HG02623 (cell line): ENCODE measurements around the gene ADAMTSL1.
A peak's percentile ranks its signal among the peaks of the same experiment; 100 is the strongest.
"Not testable (repeated sequence)": the region's sequence is repeated elsewhere in the genome, so short reads cannot be mapped to it uniquely, and the experiment has no call there.

ENCODE experiments used
- ATAC-seq: cut with Tn5 transposase; IDR thresholded peaks from one replicate; pipeline ENCODE4 v1.9.1; 2021; ENCODE audit warnings: moderate library complexity; ENCODE audit not compliant: unreplicated experiment

Gene ADAMTSL1

GRCh38 chr9:18920141-18921084 lies 446.5 kb downstream of the ADAMTSL1 start:
- no peak for ATAC-seq

GRCh38 chr9:18921366-18922075 lies 447.6 kb downstream of the ADAMTSL1 start:
- ATAC-seq = no peak

- no peak for ATAC-seq
Observed at GRCh38 chr9:18922161-18922885, 448.4 kb downstream of the ADAMTSL1 start.

DNA sequence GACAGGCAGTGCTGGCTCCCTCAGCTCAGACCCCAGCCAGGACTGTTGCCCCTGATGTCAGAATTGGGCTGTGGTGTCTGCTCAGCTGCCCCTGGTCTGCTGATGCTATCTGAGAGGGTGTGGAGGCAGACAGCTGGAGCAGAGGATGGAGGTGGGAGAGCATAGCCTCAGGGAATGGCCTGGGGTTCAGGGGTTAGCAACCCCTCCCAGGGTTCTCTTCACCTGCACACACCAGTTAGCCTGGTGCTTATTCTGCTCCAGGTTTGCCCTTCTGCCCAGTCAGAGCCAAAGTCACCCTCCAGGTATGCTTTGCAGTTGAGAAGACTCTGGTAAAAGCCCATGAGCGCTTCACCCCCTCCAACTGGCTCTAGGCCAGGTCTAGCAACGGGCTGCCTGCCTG lies 449.2 kb downstream of the ADAMTSL1 start:
- ATAC-seq = no peak

DNA sequence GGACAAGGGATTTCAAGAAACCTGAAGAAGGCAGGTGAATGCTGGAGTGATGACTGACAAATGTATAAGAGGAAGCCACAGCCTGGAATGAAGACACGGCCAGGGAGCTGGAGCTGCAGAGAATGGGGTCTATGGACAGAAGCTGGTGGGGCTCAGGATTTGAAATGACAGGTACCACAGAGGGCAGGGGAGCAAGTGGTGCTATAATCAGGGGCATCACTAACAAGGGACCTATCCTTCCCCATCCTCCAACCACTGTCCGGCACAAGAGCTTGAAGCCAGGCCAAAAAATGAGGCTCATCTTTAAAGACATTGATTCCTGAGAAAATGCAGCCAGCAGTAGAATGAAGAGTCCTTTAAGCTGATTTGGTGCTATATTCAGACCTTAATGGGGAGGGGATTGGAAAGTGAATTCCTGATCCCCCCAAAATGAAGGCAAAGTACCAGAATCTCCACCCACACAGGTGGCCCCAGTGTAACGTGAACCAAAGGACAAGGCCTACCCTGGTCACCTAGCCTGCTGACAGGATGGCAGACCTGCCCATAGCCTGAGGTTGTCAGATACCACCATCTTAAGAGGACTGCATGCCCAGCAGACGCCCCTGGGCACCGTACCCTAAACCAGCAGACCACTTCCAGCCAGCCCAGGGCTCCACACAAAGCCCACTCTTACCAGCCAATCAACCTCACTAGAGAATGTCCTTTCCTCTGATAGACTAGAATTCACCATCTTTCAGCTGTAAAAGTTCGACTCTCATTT lies 449.9 kb downstream of the ADAMTSL1 start:
- ATAC-seq = no peak

DNA sequence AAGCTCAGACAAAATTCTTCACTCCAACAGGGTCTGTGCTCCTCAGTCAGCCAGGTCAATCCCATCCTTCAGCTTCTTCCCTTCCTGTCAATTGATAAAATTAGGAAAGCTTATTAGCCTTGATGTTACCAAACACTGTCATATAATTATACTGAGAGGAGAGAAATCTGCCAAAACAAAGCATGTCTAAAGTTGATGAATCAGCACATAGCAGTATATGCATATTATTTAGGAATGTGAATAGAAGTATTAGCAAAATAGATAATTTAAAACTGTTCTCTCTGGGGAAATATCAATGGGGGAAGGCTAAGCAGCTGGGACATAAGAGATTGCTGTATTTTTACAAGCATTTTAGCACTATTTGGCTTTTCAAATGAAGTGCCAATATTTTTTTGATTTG lies 451.9 kb downstream of the ADAMTSL1 start:
- no peak for ATAC-seq

DNA sequence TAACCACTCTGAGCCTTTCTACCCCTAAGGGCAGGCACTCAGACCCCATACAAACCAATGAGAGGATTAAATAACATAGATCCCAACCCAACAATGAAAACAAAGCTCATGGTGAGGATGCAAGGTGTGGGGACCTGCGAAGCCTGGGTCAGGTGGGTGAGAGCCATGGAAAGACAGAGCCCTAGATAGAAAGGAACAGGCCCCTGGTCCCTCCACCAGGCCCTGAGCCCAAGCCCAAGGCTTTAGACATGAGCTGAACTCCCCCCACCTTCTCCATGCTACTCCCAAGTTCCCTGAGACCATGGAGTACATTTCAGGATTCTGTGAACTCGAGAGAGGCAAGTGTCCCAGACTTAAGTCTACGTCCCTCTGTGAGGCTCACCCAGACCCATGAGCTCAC lies 452.6 kb downstream of the ADAMTSL1 start:
- ATAC-seq = no peak

- no peak for ATAC-seq
Observed at GRCh38 chr9:18928711-18929110, 454.8 kb downstream of the ADAMTSL1 start.

- not testable (repeated sequence) for ATAC-seq
Observed at GRCh38 chr9:18930611-18931010, 456.7 kb downstream of the ADAMTSL1 start.

DNA sequence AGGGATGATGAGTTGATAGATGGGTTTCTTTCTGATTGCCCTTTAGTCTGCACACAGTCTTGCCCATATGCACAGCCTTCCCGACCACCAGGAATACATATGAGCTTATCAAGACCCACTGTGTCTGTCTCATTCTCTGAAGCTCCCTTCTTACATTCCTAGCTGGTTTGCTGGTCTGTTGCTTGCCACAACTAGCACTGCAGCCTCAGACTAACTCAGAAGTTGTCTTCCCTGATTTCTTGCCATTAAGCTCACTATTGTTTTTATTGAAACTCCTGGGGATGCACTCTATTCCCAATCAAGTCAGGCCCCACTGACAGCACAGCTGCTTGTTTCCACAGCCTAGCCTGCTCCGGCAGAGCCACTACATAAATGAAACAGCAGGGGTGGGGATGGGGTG lies 461.6 kb downstream of the ADAMTSL1 start:
- no peak for ATAC-seq

DNA sequence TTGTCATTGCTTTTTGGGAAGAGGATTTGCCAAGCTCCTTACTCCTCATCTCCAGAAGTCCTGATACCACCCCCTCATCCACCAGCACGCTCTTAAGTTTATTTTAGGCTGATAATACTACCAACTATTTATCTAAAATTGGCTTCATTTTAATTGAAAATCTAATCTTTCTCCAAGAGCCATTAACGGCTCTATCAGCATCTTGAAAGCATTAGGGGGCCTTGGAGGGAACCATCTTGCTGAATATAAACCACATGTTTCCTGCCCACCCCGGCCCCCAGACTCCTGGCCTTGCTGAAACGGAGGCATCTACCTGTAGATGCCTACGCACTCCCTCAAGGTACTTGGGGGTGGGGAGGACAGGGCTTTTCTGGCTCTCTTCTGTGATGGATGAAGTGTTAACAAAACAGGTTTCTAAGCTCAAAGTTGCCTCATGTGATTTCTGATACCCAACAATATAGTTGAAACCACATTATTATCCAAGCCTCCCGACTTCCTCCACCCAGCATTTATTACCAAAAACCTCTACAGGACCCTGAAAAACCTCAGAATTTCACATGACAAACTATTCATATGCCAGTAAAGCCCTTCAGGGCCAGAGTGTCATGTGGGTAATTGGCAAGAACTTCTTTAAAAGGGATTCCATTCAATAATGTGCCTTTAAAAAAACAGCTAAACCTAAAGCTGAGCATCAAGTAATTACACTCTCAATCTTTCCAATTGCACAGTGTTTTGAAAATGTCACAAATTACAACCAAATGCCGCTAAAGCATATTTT lies 462.3 kb downstream of the ADAMTSL1 start:
- no peak for ATAC-seq

- no peak for ATAC-seq
Observed at GRCh38 chr9:18939943-18940342, 466.0 kb downstream of the ADAMTSL1 start.

DNA sequence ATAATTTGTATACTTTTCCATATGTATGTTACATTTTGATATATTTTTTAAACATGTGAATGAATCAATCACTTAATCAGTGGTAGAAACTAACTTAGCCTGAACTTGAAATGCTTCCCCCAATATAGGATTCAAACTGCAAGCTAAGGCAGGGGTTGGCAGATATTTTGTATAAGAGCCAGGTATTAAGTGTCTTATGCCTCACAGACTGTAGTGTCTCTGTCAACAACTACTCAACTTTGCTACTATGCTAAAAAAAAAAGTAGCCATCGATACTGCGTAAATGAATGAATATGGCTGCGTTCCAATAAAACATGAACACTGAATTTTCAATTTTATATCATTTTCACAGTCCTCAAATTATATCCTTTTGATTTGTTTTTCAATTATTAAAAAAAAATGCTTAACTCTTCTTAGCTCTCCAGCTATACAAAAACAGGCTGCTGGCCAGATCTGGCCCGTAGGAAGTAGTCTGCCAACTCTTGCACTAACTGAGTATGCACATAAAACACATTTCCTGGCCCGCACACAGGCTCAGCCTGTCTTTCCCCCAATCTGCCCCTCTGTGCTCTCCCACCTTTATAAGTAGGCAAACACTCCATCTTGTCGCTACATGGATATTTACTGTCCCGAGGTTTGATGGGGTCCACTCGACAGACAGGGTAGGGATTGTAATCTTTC lies 467.2 kb downstream of the ADAMTSL1 start:
- ATAC-seq = no peak

- ATAC-seq = no peak
Observed at GRCh38 chr9:18942801-18943200, 468.8 kb downstream of the ADAMTSL1 start.

GRCh38 chr9:18947892-18948339 lies 474.0 kb downstream of the ADAMTSL1 start:
- ATAC-seq = peak; percentile 50

GRCh38 chr9:18951936-18952335 lies 478.0 kb downstream of the ADAMTSL1 start:
- no peak for ATAC-seq

- ATAC-seq = no peak
Observed at GRCh38 chr9:18955626-18956025, 481.7 kb downstream of the ADAMTSL1 start.
